T1000 (cell line): ENCODE data around the gene MPO.

Experiments
- DNase-seq: peaks from one replicate; lab custom pipeline; 2025; ENCODE audit warnings: mixed read lengths; lab: John Stamatoyannopoulos, UW

MPO gene, protein sequence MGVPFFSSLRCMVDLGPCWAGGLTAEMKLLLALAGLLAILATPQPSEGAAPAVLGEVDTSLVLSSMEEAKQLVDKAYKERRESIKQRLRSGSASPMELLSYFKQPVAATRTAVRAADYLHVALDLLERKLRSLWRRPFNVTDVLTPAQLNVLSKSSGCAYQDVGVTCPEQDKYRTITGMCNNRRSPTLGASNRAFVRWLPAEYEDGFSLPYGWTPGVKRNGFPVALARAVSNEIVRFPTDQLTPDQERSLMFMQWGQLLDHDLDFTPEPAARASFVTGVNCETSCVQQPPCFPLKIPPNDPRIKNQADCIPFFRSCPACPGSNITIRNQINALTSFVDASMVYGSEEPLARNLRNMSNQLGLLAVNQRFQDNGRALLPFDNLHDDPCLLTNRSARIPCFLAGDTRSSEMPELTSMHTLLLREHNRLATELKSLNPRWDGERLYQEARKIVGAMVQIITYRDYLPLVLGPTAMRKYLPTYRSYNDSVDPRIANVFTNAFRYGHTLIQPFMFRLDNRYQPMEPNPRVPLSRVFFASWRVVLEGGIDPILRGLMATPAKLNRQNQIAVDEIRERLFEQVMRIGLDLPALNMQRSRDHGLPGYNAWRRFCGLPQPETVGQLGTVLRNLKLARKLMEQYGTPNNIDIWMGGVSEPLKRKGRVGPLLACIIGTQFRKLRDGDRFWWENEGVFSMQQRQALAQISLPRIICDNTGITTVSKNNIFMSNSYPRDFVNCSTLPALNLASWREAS

GRCh38 chr17:58280480-58281217 is at the start of gene MPO:
Gene MPO, minus strand, starts transcription at chr17:58280935. Its CDS starts 177 bp downstream, at chr17:58280758.
- no peak for DNase-seq

- DNase-seq: no peak
Observed at GRCh38 chr17:58329810-58330537, 49.2 kb upstream of the MPO start.

DNA sequence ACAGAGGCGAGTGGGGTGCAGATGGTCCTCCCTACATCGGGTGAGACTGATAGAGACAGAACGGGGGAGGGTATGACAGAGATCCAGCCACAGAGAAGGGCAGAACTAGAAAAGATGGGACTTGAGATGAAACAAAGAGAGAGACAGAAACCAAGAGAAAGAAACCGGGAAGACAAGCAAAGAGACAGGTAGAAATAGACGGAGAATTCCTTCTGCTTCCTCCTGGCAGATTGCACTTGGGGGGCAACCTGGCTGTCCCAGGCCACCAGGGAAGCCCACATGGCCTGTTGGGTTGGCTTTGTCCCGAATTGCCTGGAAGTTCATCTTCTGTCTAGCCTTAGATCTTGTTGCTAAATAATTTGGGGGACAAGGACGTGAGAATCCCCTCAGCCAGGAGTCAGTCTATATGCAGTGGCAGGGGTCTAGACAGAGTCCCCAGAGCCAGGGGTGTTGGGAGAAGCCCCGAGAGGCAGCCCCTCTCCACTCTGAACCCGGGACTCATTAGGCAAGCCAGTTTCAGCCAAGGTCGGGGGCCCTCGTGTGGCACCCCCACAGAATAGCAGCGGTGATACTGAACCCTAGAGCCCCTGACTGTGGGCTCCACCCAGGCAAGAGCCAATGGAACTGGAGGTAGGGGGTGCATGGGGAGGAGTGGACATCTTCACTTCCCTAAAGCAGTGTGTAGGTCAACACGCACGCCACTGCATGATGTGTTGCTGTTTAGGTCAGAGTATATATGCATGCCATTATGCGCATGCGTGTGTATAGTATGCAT is 48.5 kb upstream of the MPO start:
- no peak for DNase-seq

GRCh38 chr17:58328195-58329034 is 47.7 kb upstream of the MPO start, which contains the start of gene TSPOAP1:
Gene TSPOAP1, minus strand, starts transcription at chr17:58328795. Its CDS starts 875 bp downstream, at chr17:58327920.
- DNase-seq: no peak

DNA sequence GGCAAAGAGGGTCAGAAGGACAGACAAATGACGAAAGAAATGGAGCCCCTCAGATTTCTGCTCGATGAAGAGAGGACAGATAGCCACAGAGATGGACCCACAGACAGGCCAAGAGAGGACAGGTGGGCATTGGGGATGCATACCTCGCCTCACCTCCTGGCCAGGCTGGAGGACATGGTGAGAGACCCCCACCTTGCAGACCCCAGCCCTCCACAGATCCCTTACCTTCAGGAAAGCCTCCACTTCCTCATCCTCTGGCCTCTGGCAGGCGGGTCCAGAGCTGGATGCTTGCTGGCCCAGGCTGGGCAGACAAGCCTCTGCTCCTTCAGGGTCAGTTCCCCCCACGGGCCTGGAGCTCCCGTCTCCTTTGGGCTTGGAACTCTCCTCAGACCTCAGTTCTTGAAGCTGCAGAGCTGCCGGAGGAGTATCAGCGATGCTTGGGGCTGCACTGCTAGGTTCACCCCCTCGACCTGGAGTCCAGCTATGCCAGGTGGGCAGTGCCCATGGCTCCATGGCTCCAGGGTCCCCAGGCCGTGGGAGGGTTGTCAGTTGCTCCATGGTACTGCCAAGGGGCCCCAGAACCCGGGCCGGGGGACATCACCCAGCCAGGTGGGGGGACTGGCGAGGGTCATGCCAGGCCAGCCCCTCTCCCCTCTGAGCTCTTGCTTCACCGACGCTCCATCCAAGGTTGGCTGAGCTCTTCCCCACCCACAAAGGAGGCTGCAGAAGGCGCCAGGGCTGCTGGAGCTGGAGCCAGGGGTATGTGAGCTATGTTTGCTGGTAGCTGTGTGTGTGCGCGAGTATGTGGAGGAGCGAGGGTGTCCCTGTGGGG is 46.8 kb upstream of the MPO start:
- DNase-seq: no peak

GRCh38 chr17:58326609-58327362 is 46.1 kb upstream of the MPO start:
- DNase-seq: no peak

DNA sequence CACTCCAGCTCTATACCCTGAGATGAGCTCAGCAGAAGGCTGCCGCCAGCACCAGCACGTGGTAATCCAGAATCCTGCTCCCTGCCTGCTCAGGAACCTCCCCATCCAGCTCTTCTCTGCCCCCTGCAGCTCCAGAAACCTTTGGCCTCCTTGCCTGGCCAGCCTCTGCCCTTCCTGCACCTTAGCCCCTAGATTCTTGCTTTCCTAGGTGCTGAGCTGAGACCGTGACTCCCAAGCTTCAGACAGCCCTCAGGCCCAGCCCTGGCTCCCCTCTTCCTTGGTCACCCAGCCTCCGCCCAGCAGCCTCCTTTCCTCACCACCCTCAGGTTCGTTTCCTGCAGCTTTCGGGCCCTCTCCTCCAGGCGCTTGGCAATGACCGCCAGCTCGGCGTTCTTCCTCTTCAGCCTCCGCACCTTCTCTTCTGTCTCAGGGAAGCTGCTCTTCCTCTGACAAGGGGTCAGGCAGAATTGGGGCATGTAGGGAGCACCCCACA is 45.3 kb upstream of the MPO start:
- no peak for DNase-seq

DNA sequence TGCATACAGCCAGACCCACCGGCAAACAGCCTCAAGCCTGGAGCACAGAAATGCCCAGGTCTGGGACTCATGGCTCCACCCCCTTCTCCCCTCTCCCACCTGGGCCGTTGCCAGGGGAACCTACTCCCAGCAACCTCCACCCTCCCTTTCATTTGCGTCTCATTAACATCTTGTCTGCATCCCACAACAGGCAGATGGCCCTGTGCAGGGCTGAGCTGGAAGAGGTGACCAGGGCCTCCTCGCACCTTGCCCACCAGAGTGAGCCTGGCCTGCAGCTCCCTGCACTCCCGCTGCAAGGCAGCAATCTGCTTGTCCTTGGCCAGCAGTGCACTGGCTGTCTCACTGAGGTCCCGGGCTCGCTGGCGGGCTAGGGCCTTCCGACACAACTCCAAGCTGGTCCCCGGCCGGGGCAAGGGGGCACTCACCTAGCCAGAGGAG is 44.6 kb upstream of the MPO start:
- no peak for DNase-seq

- DNase-seq: no peak
Observed at GRCh38 chr17:58324409-58325288, 43.9 kb upstream of the MPO start.

GRCh38 chr17:58324056-58324408 is 43.3 kb upstream of the MPO start:
- DNase-seq: no peak

- no peak for DNase-seq
Observed at GRCh38 chr17:58323366-58324055, 42.8 kb upstream of the MPO start.

DNA sequence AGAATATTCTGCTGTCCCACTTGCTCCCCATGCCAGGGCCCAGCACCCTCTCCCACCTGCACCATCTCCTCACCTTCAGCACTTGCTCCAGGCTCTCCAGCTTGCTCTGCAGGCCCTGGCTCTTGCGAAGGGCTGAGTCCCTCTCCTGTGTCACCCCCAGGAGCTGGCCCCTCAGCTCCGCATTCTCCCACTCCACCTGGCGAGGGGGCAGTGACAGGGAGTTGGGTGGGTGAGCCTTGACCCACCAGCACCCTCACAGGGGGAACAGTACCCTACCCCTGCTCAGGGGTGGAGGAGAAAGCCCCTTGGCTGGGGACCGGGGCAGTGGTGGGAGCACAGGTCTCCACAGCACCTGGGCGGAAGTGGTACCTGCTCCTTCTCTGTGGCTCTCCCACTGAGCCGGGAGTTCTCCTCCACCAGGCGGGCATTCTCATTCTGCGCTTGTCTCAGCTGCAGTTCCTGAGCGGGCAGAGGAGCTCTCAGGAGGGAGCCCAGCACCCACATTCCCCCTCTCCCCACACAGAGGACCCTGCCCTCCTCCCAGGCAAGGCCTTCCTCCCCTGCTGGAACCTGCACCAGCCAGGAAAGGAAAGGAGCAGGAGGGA is 41.9 kb upstream of the MPO start:
- no peak for DNase-seq

DNA sequence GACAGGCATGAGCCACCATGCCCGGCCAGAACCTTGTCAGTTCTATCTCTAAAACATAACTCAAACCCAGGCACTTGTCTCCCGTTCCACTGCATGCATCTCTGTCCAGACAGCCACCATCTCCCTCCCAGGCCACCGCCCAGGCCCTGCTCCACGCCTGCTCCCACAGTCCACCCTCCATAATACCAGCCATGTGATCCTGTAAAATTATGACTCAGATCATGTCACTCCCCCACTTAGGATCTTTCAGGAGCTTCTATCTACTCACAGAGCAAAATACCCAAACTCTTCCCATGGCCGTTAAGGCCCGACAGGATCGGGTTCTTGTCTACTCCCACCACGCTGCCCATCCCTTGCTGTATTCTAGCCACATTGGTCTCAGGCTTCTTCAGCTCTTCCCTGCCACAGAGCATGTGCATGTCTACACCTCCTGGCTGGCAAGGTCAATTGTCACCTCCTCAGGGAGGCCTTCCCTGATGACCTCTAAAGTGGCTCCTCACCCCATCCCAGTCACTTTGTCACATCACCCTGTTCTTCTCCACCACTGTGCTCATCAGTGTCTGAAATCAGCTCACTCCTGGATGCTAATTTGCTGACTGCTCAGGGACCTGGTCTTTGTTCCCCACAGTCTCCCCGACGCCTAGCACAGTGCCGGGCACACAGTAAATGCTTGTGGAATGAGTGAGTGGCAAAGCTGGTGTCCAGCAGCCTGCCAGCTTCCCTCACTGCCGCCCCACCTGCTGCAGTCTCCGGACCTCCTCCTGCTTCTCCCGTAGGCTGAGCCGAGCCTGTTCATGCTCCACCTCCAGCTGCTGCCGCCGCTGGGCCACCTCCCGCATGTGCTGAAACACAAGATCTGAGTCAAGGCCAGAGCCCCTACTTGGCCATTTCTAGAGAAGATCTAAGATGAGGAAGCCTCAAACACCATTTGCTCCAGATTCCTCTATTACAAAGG is 41.1 kb upstream of the MPO start:
- DNase-seq: no peak

DNA sequence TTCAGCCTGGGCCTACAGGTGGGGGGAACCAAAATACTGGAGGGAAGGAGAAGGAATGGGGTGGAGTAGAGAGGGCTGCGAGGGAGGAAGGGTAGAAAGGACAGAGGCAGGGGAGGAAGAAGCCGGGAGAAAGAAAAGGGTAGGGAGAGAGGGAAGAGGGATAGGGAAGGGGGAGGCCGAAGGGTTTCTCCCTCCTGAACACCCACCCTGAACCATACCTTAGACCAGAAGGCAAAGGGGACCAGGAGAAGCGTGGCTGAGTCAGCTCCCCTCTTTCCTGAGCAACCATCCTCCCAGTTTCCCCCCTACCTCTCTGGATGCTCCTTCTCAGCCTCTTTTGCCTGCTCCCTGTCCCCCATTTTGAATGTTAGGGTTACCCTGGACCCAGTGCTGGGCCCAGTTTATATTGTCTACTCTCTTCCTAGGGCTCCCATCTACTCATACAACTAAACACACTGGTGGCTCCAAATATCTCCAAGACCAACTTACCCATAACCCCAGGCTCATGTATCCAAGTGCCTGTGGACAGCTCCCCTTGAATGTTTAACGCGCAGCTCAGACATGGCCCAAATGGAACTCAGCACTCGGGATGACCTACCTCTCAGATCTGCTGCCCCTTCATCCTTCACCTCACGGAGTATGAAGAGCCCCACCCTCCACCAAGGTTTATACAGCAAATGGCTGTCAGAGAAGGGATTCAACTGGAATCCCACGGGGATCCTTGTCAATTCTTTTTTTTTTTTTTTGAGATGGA is 40.0 kb upstream of the MPO start:
- no peak for DNase-seq
